Skin of body (tissue), 2 donors: ENCODE measurements around the gene AQR. TPM values are rescaled to one million over a fixed set of nuclear protein-coding genes. Genes with fewer than 3 reads are reported as not detected.
A peak's percentile ranks its signal among the peaks of the same experiment; 100 is the strongest.
"Not testable (repeated sequence)": the region's sequence is repeated elsewhere in the genome, so short reads cannot be mapped to it uniquely, and the experiment has no call there.

Experiments used
- DNase-seq: peaks from one replicate; lab custom pipeline; 2025; lab: John Stamatoyannopoulos, UW
- total RNA-seq: library from RNA; depleted of rRNA; stranded (reverse); fragments of >200 nt; gene quantifications from one replicate; pipeline ENCODE4 v1.2.3, GENCODE V29; 2014

Gene AQR
- total RNA-seq, 1 donor from 2014 or later: 28.3 TPM

GRCh38 chr15:34953851-34954250 lies 15.7 kb downstream of the AQR start:
- no peak for DNase-seq

- no peak for DNase-seq
Observed at GRCh38 chr15:34952481-34952880, 17.1 kb downstream of the AQR start.

- no peak for DNase-seq
Observed at GRCh38 chr15:34951993-34952392, 17.5 kb downstream of the AQR start.

DNA sequence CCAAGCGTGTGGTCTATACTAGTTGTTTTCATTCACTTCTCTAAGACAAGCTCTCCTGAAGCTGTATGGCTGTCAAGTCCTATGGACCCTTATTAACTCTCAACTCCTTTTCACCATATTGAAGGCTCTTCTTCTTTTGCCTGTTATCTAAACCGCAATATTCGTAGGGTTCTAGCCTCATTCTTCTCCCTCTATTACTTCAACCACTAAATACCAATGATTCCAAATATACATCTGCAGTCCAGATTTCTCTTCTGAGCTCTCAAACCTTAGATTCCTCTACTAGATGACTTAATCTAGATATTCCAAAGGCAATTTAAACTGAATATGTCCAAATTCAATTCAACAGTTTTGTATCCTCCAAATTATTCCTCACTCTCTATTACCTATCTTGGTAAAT lies 24.6 kb downstream of the AQR start:
- DNase-seq: no peak

DNA sequence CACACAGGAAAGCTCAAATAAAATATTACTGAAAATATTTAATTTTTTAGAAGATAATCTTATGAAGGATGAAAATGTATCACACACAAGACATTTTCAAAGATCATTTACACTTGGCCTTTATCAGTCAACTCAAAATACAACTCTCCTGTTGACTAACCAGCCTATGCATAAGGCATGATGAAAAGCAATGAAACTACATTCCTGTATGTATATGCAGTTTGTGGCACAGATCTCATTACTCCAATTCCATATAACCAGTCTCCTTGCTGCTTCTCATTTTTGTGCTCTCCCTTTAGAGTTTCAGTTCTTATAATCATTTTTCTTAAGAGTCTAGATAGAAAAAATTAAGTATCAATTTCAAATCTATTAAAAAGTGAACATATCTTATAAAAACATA lies 25.8 kb downstream of the AQR start:
- no peak for DNase-seq

- not testable (repeated sequence) for DNase-seq
Observed at GRCh38 chr15:34943264-34943663, 26.3 kb downstream of the AQR start.

DNA sequence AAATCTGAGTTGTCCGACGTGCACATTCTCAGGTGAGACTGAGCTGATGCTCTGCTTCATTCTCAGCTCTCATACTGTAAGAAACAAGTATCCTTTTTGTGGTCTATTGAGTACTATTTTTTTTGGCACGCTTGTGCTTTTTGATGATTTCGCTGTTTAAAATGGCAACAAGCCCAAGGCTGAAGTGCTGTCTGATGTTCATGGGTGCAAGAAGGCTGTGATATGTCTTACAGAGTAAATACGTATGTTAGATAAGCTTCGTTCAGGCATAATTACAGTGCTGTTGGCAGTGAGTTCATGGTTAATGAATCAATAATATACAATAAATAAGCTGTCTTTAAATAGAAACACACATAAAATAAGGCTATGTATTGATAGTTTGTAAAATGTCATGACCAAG lies 27.2 kb downstream of the AQR start:
- DNase-seq: no peak

GRCh38 chr15:34941831-34942230 lies 27.7 kb downstream of the AQR start:
- no peak for DNase-seq

DNA sequence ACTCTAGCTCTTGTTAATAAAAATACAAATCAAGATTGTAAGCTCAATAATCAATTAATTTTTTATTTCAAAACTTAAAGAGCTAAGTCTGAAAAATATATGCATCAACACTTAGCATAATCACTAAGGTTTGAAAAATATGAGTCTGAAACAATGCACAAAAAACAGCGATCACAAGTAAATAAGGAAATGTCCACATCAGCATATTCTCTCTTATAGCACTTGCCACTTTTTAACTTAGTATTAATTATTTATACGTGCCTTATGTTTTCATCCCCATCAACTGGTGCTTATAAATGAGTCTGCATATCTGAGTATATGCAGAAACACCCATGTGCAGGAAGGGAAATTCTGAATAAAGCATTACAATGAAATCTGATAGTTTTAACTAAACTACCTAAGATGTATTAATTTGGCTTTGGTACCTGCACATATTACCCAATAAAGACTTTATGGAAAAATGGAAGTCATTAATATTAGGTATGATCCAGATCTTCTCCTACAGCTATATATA lies 28.3 kb downstream of the AQR start:
- no peak for DNase-seq

GRCh38 chr15:34933432-34933975 lies 36.0 kb downstream of the AQR start:
- no peak for DNase-seq

- not testable (repeated sequence) for DNase-seq
Observed at GRCh38 chr15:34928349-34928748, 41.2 kb downstream of the AQR start.

GRCh38 chr15:34927726-34928125 lies 41.8 kb downstream of the AQR start:
- peak; percentile 4 for DNase-seq

- no peak for DNase-seq
Observed at GRCh38 chr15:34914317-34914716, 55.2 kb downstream of the AQR start.

GRCh38 chr15:34905047-34905446 lies 64.5 kb downstream of the AQR start:
- no peak for DNase-seq

DNA sequence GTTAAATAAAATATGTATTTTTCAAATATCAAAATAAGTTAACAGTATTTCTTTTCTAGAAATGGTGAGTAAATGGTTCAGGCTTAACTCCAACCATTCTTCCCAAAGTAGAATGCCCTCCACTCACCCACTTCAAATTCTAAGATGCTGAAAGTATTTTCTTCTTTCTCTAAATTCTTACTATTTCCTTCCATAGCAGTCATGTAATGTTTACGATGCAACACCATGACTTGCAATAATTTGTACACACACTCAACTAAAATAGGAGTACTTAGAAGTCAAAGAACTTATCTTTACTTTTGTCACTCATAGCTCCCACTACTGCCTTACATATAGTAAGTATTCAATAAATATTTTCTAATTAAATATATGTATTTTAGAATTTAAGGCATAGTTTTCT lies 65.0 kb downstream of the AQR start:
- no peak for DNase-seq

DNA sequence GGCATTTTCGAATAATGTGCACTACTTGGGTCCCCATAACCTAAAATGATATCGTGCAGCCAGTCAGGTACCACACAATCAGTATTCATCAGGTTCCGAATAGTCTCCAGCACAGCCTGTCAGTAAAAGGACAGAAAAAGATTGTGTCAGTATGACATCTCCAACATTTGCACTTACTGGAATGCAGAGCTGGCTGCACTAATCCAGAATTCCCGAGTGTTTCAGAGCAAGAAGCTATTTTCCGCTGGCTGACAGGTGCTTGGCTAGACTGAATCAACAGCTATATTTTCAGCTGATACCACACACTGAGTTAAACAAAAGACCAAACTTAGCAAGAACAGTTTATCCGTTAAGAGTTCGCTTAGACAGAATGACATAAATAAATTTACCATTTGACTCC lies 68.8 kb downstream of the AQR start:
- no peak for DNase-seq

DNA sequence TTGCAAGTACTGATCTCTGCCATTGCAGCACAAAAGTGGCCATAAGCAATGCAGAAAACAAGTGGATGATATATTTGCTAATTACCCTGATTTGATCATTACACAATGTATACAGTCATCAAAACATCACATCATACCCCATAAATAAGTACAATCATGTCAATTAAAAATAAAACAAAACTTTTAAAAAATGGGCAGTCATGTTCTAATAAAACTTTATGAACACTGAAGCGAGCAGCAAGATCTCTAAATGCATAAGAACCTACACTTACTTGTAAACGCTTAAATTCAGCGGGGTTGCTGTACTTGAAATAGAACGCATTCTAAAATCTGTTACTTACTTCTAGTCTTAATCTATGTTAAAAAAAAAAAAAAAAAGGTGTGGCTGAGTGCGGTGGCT lies 73.4 kb downstream of the AQR start:
- no peak for DNase-seq

DNA sequence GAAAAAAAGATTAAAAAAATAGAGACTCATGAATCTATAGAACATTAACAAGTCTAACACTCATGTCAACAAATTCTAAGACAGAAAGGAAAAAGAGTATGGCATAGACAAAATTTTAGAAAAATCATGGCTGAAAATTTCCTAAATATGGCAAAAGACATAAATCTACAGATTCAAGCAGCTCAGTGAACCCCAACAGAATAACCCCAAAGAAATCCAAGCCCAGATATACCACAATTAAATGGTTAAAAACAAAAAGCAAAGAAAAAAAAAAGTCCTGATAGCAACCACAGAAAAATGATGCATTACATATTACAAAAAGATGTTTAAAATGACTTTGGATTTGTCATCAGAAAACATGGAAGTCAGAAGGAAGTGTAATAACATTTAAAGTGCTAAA lies 75.6 kb downstream of the AQR start:
- DNase-seq: no peak

- DNase-seq: no peak
Observed at GRCh38 chr15:34892963-34893591, 76.5 kb downstream of the AQR start.

GRCh38 chr15:34890424-34890823 lies 79.1 kb downstream of the AQR start:
- DNase-seq: no peak

GRCh38 chr15:34889476-34889875 lies 80.1 kb downstream of the AQR start:
- no peak for DNase-seq

- no peak for DNase-seq
Observed at GRCh38 chr15:34886134-34886533, 83.4 kb downstream of the AQR start.

- no peak for DNase-seq
Observed at GRCh38 chr15:34883633-34884032, 85.9 kb downstream of the AQR start.

- no peak for DNase-seq
Observed at GRCh38 chr15:34883042-34883441, 86.5 kb downstream of the AQR start.
